HG03521 (cell line): Measurements from ENCODE around the gene ACP4.
"Not testable (repeated sequence)": the region's sequence is repeated elsewhere in the genome, so short reads cannot be mapped to it uniquely, and the experiment has no call there.

Source experiments
- ATAC-seq: cut with Tn5 transposase; IDR thresholded peaks from one replicate; pipeline ENCODE4 v1.9.1; 2021; ENCODE audit warnings: mild to moderate bottlenecking, moderate library complexity; ENCODE audit not compliant: unreplicated experiment

Gene ACP4

GRCh38 chr19:50773454-50773853 lies 16.8 kb upstream of the ACP4 start:
- ATAC-seq: not testable (repeated sequence)

GRCh38 chr19:50776131-50776530 lies 14.1 kb upstream of the ACP4 start:
- no peak for ATAC-seq

DNA sequence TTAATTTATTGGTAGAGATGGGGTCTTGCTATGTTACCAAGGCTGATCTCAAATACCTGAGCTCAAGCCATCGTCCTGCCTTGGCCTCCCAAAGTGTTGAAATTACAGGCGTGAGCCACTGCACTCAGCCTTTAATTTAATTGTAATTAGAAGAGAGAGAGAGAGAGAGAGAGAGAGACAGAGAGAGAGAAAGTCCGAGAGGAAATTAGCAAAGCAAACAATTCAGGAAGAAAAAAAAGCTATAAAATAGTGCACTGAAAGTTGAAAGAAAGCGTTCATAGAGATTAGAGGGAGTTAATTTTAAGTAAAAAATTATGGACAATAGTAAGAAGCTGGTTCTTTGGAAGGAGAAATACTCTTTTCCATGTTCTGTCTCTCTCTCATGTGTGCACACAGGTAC lies 13.0 kb upstream of the ACP4 start:
- ATAC-seq: no peak

- ATAC-seq: no peak
These were observed 12.3 kb upstream of the ACP4 start for GRCh38 chr19:50777830-50778303.

DNA sequence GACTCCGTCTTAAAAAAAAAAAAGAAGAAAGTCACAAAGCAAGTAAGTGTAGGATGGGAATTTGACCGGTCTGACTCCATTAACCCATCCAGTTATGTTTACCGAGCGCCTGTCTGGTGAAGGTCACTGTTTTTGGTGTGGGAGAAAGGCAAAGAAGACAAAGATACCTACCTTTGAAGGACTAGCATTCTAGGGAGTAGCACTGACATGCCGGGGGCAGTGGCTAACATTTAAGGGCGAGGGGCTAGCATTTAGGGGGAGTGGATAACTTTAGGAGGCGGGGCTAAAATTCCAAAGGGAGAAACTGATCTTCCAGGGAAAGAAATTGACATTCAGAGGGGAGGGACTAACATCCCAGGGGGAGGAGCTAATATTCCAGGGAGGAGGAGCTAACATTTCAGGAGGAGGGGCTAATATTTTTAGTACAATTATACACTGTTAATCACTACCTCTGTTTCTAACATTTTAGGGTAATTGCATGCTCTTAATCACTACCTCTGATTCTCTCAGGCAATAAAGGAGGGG lies 11.2 kb upstream of the ACP4 start:
- no peak for ATAC-seq

- ATAC-seq: no peak
These were observed 10.4 kb upstream of the ACP4 start for GRCh38 chr19:50779504-50780457.

GRCh38 chr19:50780753-50781435 lies 9.3 kb upstream of the ACP4 start:
- no peak for ATAC-seq

GRCh38 chr19:50783848-50784152 lies 6.4 kb upstream of the ACP4 start:
- not testable (repeated sequence) for ATAC-seq

- ATAC-seq: no peak
These were observed 5.5 kb upstream of the ACP4 start for GRCh38 chr19:50784710-50785109.

DNA sequence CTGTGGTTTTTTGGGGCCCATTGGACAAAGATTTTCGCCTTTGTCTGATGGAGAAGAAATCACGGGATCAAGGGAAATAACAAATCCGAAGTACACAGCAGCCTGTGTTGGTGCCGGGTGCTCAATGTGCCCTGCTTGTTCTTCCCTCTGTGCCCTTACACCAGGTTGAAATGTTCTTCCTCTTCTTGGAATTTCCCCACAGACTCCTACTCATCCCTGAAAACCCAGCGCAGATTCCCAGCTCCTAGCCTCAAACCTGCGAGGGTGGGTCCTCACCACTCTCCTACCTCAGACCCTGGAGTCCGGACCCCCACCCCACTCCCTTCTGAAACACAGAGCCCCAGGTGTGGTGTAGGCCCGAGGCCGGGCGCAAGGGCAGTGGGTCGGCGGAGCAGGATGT lies 4.9 kb upstream of the ACP4 start:
- no peak for ATAC-seq

GRCh38 chr19:50790922-50791467 lies 780 bp downstream of the ACP4 start:
- ATAC-seq: no peak

DNA sequence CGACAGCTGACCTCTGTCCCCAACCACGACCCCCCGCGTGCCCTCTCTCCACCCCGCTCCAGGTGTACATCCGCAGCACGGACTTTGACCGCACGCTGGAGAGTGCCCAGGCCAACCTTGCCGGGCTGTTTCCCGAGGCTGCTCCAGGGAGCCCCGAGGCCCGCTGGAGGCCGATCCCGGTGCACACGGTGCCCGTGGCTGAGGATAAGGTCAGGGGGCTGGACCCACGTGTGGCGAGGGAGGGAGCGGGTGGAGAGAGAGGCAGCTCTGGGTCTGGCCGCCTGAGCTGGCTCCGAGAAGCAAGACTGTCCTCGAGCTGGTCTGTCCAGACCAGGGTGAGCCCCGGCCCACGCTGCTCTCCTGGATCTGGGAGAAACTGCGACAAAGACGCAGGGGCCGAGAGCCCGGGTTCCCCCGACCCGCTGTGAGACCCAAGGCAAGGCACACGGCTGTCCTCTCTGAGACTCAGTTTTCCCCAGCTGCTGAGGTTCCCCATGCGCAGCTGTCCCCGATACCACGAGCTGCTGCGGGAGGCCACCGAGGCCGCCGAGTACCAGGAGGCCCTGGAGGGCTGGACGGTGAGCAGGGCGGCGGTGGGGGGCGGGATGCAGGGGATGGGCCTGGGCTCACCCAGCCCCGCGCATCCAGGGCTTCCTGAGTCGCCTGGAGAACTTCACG lies 1.5 kb downstream of the ACP4 start:
- ATAC-seq: no peak

GRCh38 chr19:50792272-50793250 lies 2.3 kb downstream of the ACP4 start:
- no peak for ATAC-seq

DNA sequence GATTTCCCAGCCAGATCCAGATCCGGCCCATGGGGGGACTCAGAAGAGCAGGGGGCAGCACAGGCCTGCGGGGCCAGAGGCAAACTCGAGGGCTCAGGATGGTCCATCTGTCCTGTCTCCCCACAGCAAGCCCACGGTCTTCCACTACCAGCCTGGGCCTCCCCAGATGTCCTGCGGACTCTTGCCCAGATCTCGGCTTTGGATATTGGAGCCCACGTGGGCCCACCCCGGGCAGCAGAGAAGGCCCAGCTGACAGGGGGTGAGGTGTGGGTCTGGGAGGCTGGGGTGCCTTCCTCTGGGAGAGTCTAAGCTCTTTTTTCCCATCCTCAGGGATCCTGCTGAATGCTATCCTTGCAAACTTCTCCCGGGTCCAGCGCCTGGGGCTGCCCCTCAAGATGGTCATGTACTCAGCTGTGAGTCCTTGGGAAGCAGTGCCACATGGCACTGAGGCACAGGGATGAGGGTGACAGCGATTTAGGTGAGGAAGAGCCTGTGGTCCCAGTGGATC lies 3.4 kb downstream of the ACP4 start:
- ATAC-seq: no peak

- no peak for ATAC-seq
These were observed 4.1 kb downstream of the ACP4 start for GRCh38 chr19:50794074-50794875.

- ATAC-seq: no peak
These were observed 4.9 kb downstream of the ACP4 start for GRCh38 chr19:50794876-50795663.

DNA sequence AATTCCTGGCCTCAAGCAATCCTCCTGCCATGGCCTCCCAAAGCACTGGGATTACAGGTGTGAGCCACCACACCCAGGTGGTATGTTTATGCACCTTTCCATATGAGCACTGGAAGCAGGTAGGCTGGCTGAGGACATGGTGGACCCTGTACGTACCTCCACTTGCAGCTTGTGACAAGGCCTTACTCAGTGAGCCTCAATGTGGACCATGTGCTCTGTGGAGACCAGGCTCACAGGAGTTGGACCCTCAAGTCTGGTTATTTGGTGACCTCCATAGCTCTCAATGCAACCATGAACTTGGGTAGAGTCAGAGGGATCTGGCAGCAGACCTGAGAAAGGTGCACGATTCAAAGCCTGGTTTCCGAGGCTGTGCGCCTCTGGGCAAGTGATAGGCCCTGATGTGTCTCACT lies 5.5 kb downstream of the ACP4 start:
- ATAC-seq: no peak

DNA sequence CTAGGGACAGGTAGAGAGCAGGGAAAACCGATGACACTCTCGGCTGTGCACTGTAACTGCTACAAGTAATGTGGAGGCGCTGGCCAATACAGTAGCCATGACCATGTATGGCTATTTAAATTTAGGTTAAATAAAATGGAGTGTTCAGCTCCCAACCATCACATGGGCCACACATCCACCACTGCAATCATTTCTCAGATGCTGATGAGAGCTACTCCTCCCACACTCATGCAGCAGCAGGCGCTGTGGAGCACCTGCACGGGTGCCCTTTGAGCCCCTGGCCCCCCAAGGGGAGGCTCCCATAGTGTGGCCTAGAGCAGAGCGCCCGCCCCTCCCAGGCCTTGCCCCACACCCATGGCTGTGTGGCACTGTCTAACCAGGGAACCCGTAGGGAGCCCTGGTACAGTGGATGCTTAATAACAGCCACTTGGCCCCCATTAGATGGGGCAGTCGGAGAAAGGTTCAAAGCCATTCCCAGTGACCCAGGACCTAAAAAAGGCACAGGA lies 6.0 kb downstream of the ACP4 start:
- no peak for ATAC-seq
